HUES64 (cell line): ENCODE results near the gene MARK1.
"Not testable (repeated sequence)": the region's sequence is repeated elsewhere in the genome, so short reads cannot be mapped to it uniquely, and the experiment has no call there.

Source experiments
- H3K27ac ChIP-seq: 2 replicates; pipeline ENCODE4 v1.7.0; 2013; ENCODE audit warnings: low read depth, low read length, inconsistent platforms
- H3K27me3 ChIP-seq: 2 replicates; pipeline ENCODE4 v1.6.1; 2013; ENCODE audit warnings: mild to moderate bottlenecking, low read length; ENCODE audit not compliant: insufficient read depth
- H3K36me3 ChIP-seq: 2 replicates; pipeline ENCODE4 v1.6.1; 2013; ENCODE audit warnings: mild to moderate bottlenecking, low read length; ENCODE audit not compliant: insufficient read depth
- H3K4me1 ChIP-seq: 2 replicates; pipeline ENCODE4 v1.6.1; 2013; ENCODE audit warnings: mild to moderate bottlenecking, low read length, moderate library complexity; ENCODE audit not compliant: insufficient read depth
- H3K4me3 ChIP-seq: 2 replicates; pipeline ENCODE4 v1.5.1; 2013; ENCODE audit warnings: mild to moderate bottlenecking, low read length, moderate library complexity
- H3K9ac ChIP-seq: 2 replicates; pipeline ENCODE4 v1.6.1; 2013; ENCODE audit warnings: mild to moderate bottlenecking, low read depth, low read length
- H3K9me3 ChIP-seq: 2 replicates; pipeline ENCODE4 v1.6.1; 2013; ENCODE audit warnings: low read depth, low read length; ENCODE audit not compliant: insufficient read depth
- WGBS: fragments of 150-250, 120-280 bp; methylation state at CpG from one replicate; pipeline ENCODE4 v1.1.7; 2013; ENCODE audit warnings: missing lambda C conversion rate; 5-methylcytosine and 5-hydroxymethylcytosine counted together

The MARK1 gene

DNA sequence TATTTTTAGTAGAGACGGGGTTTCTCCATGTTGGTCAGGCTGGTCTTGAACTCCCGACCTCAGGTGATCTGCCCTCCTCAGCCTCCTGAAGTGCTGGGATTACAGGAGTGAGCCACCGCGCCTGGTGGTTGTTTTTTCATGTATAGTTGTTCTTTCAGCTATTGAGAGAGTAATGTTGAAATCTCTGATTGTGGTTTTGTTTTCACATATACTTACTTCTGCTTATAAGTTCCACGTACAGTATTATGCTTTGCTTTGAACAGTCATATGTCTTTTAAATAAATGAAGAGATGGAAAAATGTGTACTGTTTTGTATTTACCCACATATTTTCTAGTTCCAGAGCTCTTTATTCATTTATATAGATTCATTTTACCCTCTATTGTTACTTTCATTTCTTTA, 44.5 kb downstream of the MARK1 start:
- no peak overlapping the region for H3K4me3 ChIP-seq
- no peaks in the 10 kb centered on the region for H3K27me3 ChIP-seq
- 98% methylated on average over 4 of the region's 5 CpGs for WGBS
- peaks cover 14% of the 10 kb centered on the region; the same call in 1 of the 2 replicates for H3K9me3 ChIP-seq
- no peaks in the 10 kb centered on the region for H3K4me1 ChIP-seq
- H3K36me3 ChIP-seq: no peaks in the 10 kb centered on the region
- H3K9ac ChIP-seq: no peak overlapping the region
- no peak overlapping the region for H3K27ac ChIP-seq

GRCh38 chr1:220573836-220574235, 45.9 kb downstream of the MARK1 start:
- H3K4me3 ChIP-seq: no peak overlapping the region
- H3K4me1 ChIP-seq: no peaks in the 10 kb centered on the region
- H3K27ac ChIP-seq: no peak overlapping the region
- H3K9me3 ChIP-seq: peaks cover 14% of the 10 kb centered on the region; the same call in 1 of the 2 replicates
- H3K27me3 ChIP-seq: no peaks in the 10 kb centered on the region
- H3K9ac ChIP-seq: no peak overlapping the region
- no peaks in the 10 kb centered on the region for H3K36me3 ChIP-seq

DNA sequence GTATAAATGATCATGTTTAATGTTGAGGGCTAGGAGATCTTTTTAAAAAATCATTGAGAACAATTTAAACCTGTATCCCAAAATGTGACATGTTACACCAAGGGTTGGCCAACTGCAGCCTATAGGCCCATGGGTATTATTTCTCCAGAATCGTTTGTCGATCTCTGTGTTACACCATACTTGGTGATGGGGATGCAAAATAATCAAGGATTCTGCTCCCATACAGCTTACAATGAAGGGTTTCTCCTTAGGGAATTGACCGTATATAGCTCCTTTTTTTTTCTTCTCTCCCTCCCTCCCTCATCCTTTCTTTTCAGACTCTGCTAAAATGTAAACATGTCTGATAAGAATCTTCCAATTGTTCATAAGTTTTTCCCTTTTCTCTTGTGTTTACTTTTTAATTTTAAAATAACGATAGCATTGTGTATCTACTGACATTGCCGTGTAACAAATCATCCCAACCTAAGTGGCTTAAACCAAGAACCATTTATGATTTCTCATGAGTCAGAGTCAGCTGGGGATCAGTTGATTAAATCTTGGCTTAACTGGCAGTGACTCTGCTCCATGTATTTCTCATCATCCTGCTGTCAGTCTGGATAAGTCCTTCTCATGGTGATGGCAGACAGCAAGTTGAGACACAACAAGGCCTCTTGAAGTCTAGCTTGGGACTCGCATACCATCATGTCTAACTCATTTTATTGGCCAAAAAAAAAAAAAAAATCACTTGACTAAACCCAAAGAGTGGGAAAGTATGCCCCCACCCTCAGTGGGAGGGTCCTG, 48.0 kb downstream of the MARK1 start:
- Histone ChIP-seq H3K4me3 (no peak overlapping the region), H3K27ac (no peak overlapping the region), H3K9ac (no peak overlapping the region), H3K27me3 (no peaks in the 10 kb centered on the region), H3K9me3 (peaks cover 14% of the 10 kb centered on the region; the same call in 1 of the 2 replicates), H3K36me3 (peaks cover 15% of the 10 kb centered on the region), H3K4me1 (no peaks in the 10 kb centered on the region)
- WGBS: 88% methylated on average over 5 of the region's 6 CpGs

DNA sequence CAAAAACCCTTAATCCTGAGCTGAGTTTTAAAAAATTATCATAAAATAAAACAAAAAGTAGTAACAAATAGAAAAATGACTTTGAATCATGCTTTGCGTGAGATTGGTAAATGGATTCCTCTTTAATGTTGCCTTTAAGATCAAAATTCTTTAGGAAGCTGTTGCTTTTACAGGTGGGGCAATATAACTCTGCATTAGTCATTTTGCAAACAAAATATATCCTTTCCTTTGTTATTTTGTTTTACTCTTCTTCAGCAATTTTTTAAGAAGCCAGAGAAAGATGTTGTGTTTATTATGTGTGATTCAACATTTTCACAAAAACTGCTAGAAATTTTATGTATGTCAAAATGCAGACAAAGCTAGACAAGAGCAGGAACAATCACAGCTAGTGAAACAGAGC, 50.0 kb downstream of the MARK1 start:
- H3K27ac ChIP-seq: no peak overlapping the region
- no peaks in the 10 kb centered on the region for H3K4me1 ChIP-seq
- WGBS: 90% methylated on average over 1 of the region's 1 CpG
- no peaks in the 10 kb centered on the region for H3K27me3 ChIP-seq
- H3K4me3 ChIP-seq: no peak overlapping the region
- no peak overlapping the region for H3K9ac ChIP-seq
- peaks cover 27% of the 10 kb centered on the region for H3K36me3 ChIP-seq
- peaks cover 11% of the 10 kb centered on the region; the same call in 1 of the 2 replicates for H3K9me3 ChIP-seq

DNA sequence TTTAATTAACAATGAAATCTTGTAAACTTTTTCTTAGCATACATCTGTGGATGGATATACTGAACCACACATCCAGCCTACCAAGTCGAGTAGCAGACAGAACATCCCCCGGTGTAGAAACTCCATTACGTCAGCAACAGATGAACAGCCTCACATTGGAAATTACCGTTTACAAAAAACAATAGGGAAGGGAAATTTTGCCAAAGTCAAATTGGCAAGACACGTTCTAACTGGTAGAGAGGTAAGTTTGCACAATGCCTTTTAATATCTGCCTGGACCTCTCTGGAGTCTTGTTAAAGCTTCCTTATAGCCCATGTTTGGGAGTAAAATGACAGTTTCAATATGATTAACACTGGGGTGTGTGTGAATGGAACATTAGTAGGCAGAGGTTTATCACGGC, 51.4 kb downstream of the MARK1 start:
- WGBS: 97% methylated on average over 5 of the region's 6 CpGs
- Histone ChIP-seq H3K36me3 (peaks cover 30% of the 10 kb centered on the region), H3K4me1 (no peaks in the 10 kb centered on the region), H3K4me3 (no peak overlapping the region), H3K27me3 (no peaks in the 10 kb centered on the region), H3K9ac (no peak overlapping the region), H3K9me3 (peaks cover 5% of the 10 kb centered on the region; the same call in 1 of the 2 replicates), H3K27ac (no peak overlapping the region)

DNA sequence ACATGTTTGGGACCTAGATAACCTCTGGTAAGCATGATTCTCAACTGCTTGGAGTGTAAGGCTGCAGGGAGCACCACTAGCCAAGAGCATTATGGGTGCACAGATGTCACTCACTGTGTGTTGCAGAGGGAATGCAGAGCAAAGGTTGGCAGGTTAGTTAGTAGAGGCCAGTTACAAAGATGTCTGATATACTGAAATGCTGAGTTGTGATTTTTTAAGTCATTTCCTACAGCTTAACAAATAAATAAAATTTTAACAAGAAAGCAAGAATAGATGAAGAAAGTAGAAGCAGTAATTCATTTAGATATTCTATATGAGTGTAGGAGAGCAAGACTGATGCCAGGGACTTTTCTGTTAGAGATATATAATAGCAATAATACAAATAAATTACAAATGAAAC, 64.8 kb downstream of the MARK1 start:
- no peak overlapping the region for H3K4me3 ChIP-seq
- H3K27me3 ChIP-seq: no peaks in the 10 kb centered on the region
- no peaks in the 10 kb centered on the region for H3K9me3 ChIP-seq
- no peak overlapping the region for H3K27ac ChIP-seq
- no peaks in the 10 kb centered on the region for H3K4me1 ChIP-seq
- H3K9ac ChIP-seq: no peak overlapping the region
- peaks cover 15% of the 10 kb centered on the region; the same call in 1 of the 2 replicates for H3K36me3 ChIP-seq

- Histone ChIP-seq H3K27me3 (no peaks in the 10 kb centered on the region), H3K27ac (no peak overlapping the region), H3K36me3 (peaks cover 15% of the 10 kb centered on the region; the same call in 1 of the 2 replicates), H3K9ac (no peak overlapping the region), H3K9me3 (no peaks in the 10 kb centered on the region), H3K4me3 (no peak overlapping the region), H3K4me1 (no peaks in the 10 kb centered on the region)
- 94% methylated on average over 4 of the region's 4 CpGs for WGBS
Observed at GRCh38 chr1:220594356-220594755, 66.4 kb downstream of the MARK1 start.

DNA sequence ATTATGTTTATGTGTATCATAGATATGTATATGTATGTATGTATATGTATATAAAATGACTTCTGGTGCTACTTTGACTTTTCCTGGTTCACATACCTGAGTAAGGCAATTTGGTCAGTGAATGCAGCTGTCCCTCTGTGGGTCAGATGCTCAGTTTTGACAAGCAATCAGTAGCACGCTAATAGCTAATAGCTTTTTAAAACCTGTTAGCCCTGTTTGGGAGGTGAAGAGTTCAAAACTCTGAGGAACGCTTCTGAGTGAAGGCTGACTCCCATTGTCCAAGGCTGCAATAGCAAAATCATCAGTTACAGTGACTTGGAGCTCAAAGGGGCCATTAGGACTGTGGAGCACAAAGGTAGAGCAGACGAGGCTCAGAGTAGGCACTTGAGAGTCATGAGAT, 67.2 kb downstream of the MARK1 start:
- H3K27ac ChIP-seq: no peak overlapping the region
- H3K4me1 ChIP-seq: no peaks in the 10 kb centered on the region
- H3K27me3 ChIP-seq: no peaks in the 10 kb centered on the region
- WGBS: 92% methylated on average over 3 of the region's 3 CpGs
- peaks cover 12% of the 10 kb centered on the region; the same call in 1 of the 2 replicates for H3K36me3 ChIP-seq
- H3K4me3 ChIP-seq: no peak overlapping the region
- no peak overlapping the region for H3K9ac ChIP-seq
- H3K9me3 ChIP-seq: no peaks in the 10 kb centered on the region

- Histone ChIP-seq H3K4me3 (no peak overlapping the region), H3K4me1 (no peaks in the 10 kb centered on the region), H3K9ac (no peak overlapping the region), H3K9me3 (no peaks in the 10 kb centered on the region), H3K27me3 (no peaks in the 10 kb centered on the region), H3K27ac (no peak overlapping the region), H3K36me3 (peaks cover 8% of the 10 kb centered on the region)
- no CpG with 5 or more reads among the region's 3 CpGs for whole genome bisulfite sequencing
Observed at GRCh38 chr1:220604926-220605325, 77.0 kb downstream of the MARK1 start.

DNA sequence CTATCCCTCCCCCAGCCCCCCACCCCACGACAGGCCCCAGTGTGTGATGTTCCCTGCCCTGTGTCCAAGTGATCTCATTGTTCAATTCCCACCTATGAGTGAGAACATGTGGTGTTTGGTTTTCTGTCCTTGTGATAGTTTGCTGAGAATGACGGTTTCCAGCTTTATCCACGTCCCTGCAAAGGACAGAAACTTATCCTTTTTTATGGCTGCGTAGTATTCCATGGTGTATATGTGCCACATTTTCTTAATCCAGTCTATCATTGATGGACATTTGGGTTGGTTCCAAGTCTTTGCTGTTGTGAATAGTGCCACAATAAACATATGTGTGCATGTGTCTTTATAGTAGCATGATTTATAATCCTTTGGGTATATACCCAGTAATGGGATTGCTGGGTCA, 77.7 kb downstream of the MARK1 start:
- not testable (repeated sequence) for H3K9me3 ChIP-seq, H3K9ac ChIP-seq, H3K27ac ChIP-seq, H3K36me3 ChIP-seq, H3K4me1 ChIP-seq, H3K27me3 ChIP-seq, H3K4me3 ChIP-seq
- WGBS: no CpG with 5 or more reads among the region's 4 CpGs

- 80% methylated on average over 11 of the region's 11 CpGs for WGBS
- H3K27ac ChIP-seq, H3K9me3 ChIP-seq, H3K9ac ChIP-seq, H3K36me3 ChIP-seq, H3K4me3 ChIP-seq, H3K27me3 ChIP-seq, H3K4me1 ChIP-seq: not testable (repeated sequence)
Observed at GRCh38 chr1:220611100-220611499, 83.2 kb downstream of the MARK1 start.

- Histone ChIP-seq H3K9me3 (no peaks in the 10 kb centered on the region), H3K27ac (no peak overlapping the region)
Observed at GRCh38 chr1:220616836-220617235, 88.9 kb downstream of the MARK1 start.

More at GRCh38 chr1:220616836-220617235, 88.9 kb downstream of the MARK1 start:
- H3K36me3 ChIP-seq: peaks cover 31% of the 10 kb centered on the region
- no peaks in the 10 kb centered on the region for H3K27me3 ChIP-seq
- H3K9ac ChIP-seq: no peak overlapping the region
- 0 out of 2 replicates have a peak, but pooled peaks cover 11% of the 10 kb centered on the region for H3K4me1 ChIP-seq
- no peak overlapping the region for H3K4me3 ChIP-seq
